Esophagus muscularis mucosa (tissue), 4 donors: ENCODE results near the gene EVC.

ENCODE experiments used
- EP300 ChIP-seq: sonication (generic); formaldehyde crosslinking; IDR thresholded peaks from one replicate; pipeline ENCODE4 v1.6.1; 2017; ENCODE audit warnings: antibody characterized with exemption
- POLR2A ChIP-seq: fragments of 450-650 bp; IDR thresholded peaks from one replicate; pipeline ENCODE4 v1.6.1; 2017; ENCODE audit warnings: antibody characterized with exemption, moderate library complexity, mild to moderate bottlenecking, low read depth
- POLR2AphosphoS5 ChIP-seq, 2 donors: sonication (generic); formaldehyde crosslinking; IDR thresholded peaks; one replicate each; pipeline ENCODE4 v1.6.1; 2017; ENCODE audit warnings: antibody characterized with exemption in 2 of 2
- TF ChIP-seq, protein P1 (sequence below), 3 experiments: fragments of 200-600 bp in 2 of 3; fragments of 450-650 bp in 1 of 3; sonication (generic) in 2 of 3; IDR thresholded peaks; one replicate each; pipeline ENCODE4 v1.5.1; 2017 to 2019; ENCODE audit warnings: antibody characterized with exemption in 3 of 3, mild to moderate bottlenecking in 2 of 3, moderate library complexity in 1 of 3

DNA sequence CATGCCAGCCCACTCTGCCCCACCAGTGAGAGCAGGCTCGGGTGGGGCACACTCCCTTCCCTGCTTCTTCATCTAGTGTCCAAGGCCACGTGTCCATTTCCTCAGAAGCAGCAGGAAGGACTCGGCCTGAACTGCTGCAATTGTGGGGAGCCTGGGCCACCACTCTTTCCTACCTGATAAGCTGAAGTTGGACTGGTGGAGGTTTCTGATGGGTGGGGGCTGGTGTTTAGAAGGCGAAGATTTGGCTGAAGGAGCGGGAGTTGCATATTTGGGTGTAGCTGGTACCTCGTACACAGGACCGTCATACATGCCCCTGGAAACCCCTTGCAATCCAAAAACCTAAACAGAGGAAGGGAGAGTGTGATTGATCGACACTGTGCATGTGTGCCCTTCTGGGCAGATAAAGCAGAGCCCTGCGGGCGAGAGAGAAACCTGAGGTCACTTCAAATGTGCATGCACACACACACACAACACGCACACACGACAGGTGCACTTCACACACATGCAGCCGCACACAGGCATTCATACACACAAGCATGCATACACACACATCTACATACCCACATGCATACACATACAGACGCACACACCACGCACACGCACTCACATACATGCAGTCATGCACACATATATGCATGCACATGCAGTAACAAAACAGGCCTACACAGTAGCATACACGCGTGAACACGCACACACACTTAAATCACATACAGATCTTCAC, 114.5 kb downstream of the EVC start:
- TF ChIP-seq, protein P1, sequence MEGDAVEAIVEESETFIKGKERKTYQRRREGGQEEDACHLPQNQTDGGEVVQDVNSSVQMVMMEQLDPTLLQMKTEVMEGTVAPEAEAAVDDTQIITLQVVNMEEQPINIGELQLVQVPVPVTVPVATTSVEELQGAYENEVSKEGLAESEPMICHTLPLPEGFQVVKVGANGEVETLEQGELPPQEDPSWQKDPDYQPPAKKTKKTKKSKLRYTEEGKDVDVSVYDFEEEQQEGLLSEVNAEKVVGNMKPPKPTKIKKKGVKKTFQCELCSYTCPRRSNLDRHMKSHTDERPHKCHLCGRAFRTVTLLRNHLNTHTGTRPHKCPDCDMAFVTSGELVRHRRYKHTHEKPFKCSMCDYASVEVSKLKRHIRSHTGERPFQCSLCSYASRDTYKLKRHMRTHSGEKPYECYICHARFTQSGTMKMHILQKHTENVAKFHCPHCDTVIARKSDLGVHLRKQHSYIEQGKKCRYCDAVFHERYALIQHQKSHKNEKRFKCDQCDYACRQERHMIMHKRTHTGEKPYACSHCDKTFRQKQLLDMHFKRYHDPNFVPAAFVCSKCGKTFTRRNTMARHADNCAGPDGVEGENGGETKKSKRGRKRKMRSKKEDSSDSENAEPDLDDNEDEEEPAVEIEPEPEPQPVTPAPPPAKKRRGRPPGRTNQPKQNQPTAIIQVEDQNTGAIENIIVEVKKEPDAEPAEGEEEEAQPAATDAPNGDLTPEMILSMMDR (IDR thresholded peaks at IDR 0.05), result no peak
- TF ChIP-seq POLR2AphosphoS5 (IDR thresholded peaks at IDR 0.05), result no peak
- TF ChIP-seq POLR2A, result no peak
- TF ChIP-seq EP300, result no peak
